HCT116 (cell line): ENCODE measurements around the gene MYH11. TPM values are rescaled to one million over a fixed set of nuclear protein-coding genes. Genes with fewer than 3 reads are reported as not detected.

Source experiments
- ATAC-seq: fragments of 200-7000 bp; cut with Tn5 transposase; 2 replicates; pipeline ENCODE4 v1.9.1; 2020; ENCODE audit warnings: mild to moderate bottlenecking, moderate library complexity
- BruUV-seq: library from RNA; stranded (reverse); fragments of 400-500 nt; replicated peaks from 2 replicates; lab custom pipeline; 2021; lab: Mats Ljungman, UMichigan
- CTCF ChIA-PET: fragments of 300-600 bp; sonication (Branson Sonifier 250); formaldehyde crosslinking; loops from one replicate; lab custom pipeline; 2021; ENCODE audit warnings: antibody characterized with exemption; lab: Charles Lee
- POLR2A ChIA-PET: fragments of 300-600, 350-600 bp; sonication (Branson Sonifier 250); formaldehyde crosslinking; loops from one replicate; lab custom pipeline; 2021; ENCODE audit warnings: antibody characterized with exemption; lab: Charles Lee
- RAD21 ChIA-PET, 2 experiments: fragments of 300-600 bp; sonication (Branson Sonifier 250); formaldehyde crosslinking; loops; one replicate each; lab custom pipeline; 2023; ENCODE audit warnings: low total read pairs in 2 of 2; ENCODE audit not compliant: uncharacterized antibody in 2 of 2, unreplicated experiment in 2 of 2, low non-redundant PET in 1 of 2; lab: Charles Lee
- DNase-seq: peaks from one replicate; pipeline ENCODE4 v3.0.0-alpha.2; 2010; ENCODE audit warnings: low read depth, low spot score
- H2AFZ ChIP-seq: fragments of 200-600 bp; shearing (Covaris generic), sonication (generic); 2 replicates; pipeline ENCODE4 v1.6.1; 2017; ENCODE audit warnings: low read depth, mixed run types, mixed read lengths, antibody characterized with exemption, low read length; ENCODE audit not compliant: poor library complexity, severe bottlenecking
- H3K27ac ChIP-seq: 2 replicates; pipeline ENCODE4 v1.5.1; 2012; ENCODE audit warnings: low read depth, low read length
- H3K27me3 ChIP-seq: fragments of 200-600 bp; sonication (generic); 2 replicates; pipeline ENCODE4 v1.6.1; 2016; ENCODE audit warnings: mixed run types, low read length, mixed read lengths; ENCODE audit not compliant: insufficient read depth
- H3K36me3 ChIP-seq, 2 experiments: fragments of 200-500 bp in 1 of 2; fragments of 200-600 bp in 1 of 2; sonication (Bioruptor generic) in 1 of 2; sonication (generic) in 1 of 2; 2 replicates each; pipeline versions ENCODE4 v1.5.1 to v1.6.1; 2014 to 2016; ENCODE audit warnings: low read length in 2 of 2, inconsistent platforms in 1 of 2, mixed read lengths in 1 of 2, mixed run types in 1 of 2; ENCODE audit not compliant: insufficient read depth in 2 of 2, control insufficient read depth in 1 of 2
- H3K4me1 ChIP-seq, 2 experiments: fragments of 200-600 bp in 1 of 2; sonication (generic) in 1 of 2; 2 replicates each; pipeline versions ENCODE4 v1.5.1 to v1.6.1; 2012 to 2017; ENCODE audit warnings: low read length in 2 of 2, inconsistent platforms in 1 of 2, mild to moderate bottlenecking in 1 of 2, mixed read lengths in 1 of 2, mixed run types in 1 of 2, moderate library complexity in 1 of 2; ENCODE audit not compliant: insufficient read depth in 2 of 2, control insufficient read depth in 1 of 2
- H3K4me2 ChIP-seq: fragments of 200-600 bp; sonication (generic); 2 replicates; pipeline ENCODE4 v1.6.1; 2017; ENCODE audit warnings: mixed run types, low read length, mixed read lengths
- H3K4me3 ChIP-seq, 2 experiments: fragments of 200-600 bp in 1 of 2; sonication (generic) in 1 of 2; replicated peaks in 1 of 2; 2 replicates each; pipeline ENCODE4 v1.5.1; 2011 to 2016; ENCODE audit warnings: low read length in 2 of 2, control low read depth in 1 of 2, low read depth in 1 of 2, mild to moderate bottlenecking in 1 of 2, mixed read lengths in 1 of 2, mixed run types in 1 of 2
- H3K79me2 ChIP-seq: fragments of 200-600 bp; sonication (generic); 2 replicates; pipeline ENCODE4 v1.6.1; 2017; ENCODE audit warnings: mild to moderate bottlenecking, mixed run types, low read length, moderate library complexity, mixed read lengths; ENCODE audit not compliant: insufficient read depth
- H3K9ac ChIP-seq: fragments of 200-600 bp; sonication (generic); 2 replicates; pipeline ENCODE4 v1.6.1; 2016; ENCODE audit warnings: low read length, mixed read lengths
- H3K9me2 ChIP-seq: fragments of 200-600 bp; sonication (generic), shearing (Covaris generic); 2 replicates; pipeline ENCODE4 v1.6.1; 2017; ENCODE audit warnings: mixed run types, mild to moderate bottlenecking, moderate library complexity; ENCODE audit not compliant: insufficient read depth
- H3K9me3 ChIP-seq, 2 experiments: fragments of 200-500 bp in 1 of 2; fragments of 200-600 bp in 1 of 2; sonication (Bioruptor generic) in 1 of 2; sonication (generic) in 1 of 2; 2 replicates each; pipeline ENCODE4 v1.6.1; 2014 to 2017; ENCODE audit warnings: low read length in 2 of 2, mixed read lengths in 2 of 2, inconsistent platforms in 1 of 2, low read depth in 1 of 2, mild to moderate bottlenecking in 1 of 2, mixed run types in 1 of 2, moderate library complexity in 1 of 2; ENCODE audit not compliant: control insufficient read depth in 1 of 2, insufficient read depth in 1 of 2
- H4K20me1 ChIP-seq: fragments of 200-600 bp; sonication (generic), shearing (Covaris generic); 2 replicates; pipeline ENCODE4 v1.6.1; 2017; ENCODE audit warnings: mixed run types, mild to moderate bottlenecking, moderate library complexity; ENCODE audit not compliant: insufficient read depth
- EGR1 ChIP-seq: IDR thresholded peaks from 2 replicates; pipeline ENCODE4 v1.6.1; 2012; ENCODE audit warnings: low read depth
- JUND ChIP-seq: IDR thresholded peaks from 2 replicates; pipeline ENCODE4 v1.6.1; 2012
- POLR2AphosphoS5 ChIP-seq: IDR thresholded peaks from 2 replicates; pipeline ENCODE4 v1.6.1; 2011; ENCODE audit warnings: mild to moderate bottlenecking, low read depth, low read length, moderate library complexity
- SP1 ChIP-seq: IDR thresholded peaks from 2 replicates; pipeline ENCODE4 v1.6.1; 2012; ENCODE audit warnings: low read depth
- ZBTB33 ChIP-seq: IDR thresholded peaks from 2 replicates; pipeline ENCODE4 v1.6.1; 2011; ENCODE audit warnings: mild to moderate bottlenecking, low read length, moderate library complexity; ENCODE audit not compliant: insufficient replicate concordance; ENCODE audit errors: extremely low read depth
- intact Hi-C: fragments of 100-400 bp; cut with micrococcal nuclease; formaldehyde crosslinking; loops from 2 replicates; pipeline ENCODE4 v1.10.0; 2022
- total RNA-seq: library from RNA; stranded (reverse); gene quantifications from one replicate; pipeline ENCODE4 v1.2.1, GENCODE V29; 2021; ENCODE audit not compliant: unreplicated experiment

MYH11 gene
- total RNA-seq, 1 experiment from 2014 or later = 0.61 TPM

GRCh38 chr16:15704545-15704987, 152.3 kb downstream of the MYH11 start (continued):
- TF ChIP-seq SP1 = no peak
- no peak for TF ChIP-seq EGR1
- TF ChIP-seq, all 23 proteins: peak for 3

- ChIA-PET POLR2A (no interaction called here), RAD21 (no interaction called here), CTCF (interaction anchor here (1.0 kb wide), 1 partner anchor 172 kb away, joined by 3 read pairs; no protein-coding TSS in a partner anchor)
- no TSS peak for BruUV-seq
- no peak overlapping the region for H3K4me3 ChIP-seq
- intact Hi-C loops = loop anchor here (10.0 kb wide), 2 partner anchors 62 to 422 kb away; no protein-coding TSS in a partner anchor
- H3K36me3 ChIP-seq = peaks cover 16 to 28% of the 10 kb centered on the region in 2 experiments
- no peak overlapping the region for H3K4me2 ChIP-seq
- H2AFZ ChIP-seq = no peak overlapping the region
- H3K4me1 ChIP-seq = no peaks in the 10 kb centered on the region
- H3K79me2 ChIP-seq = no peaks in the 10 kb centered on the region
- DNase-seq (no peak), ATAC-seq (no peak)
- H3K9me2 ChIP-seq = no peaks in the 10 kb centered on the region
- no peaks in the 10 kb centered on the region for H3K9me3 ChIP-seq
- H4K20me1 ChIP-seq = no peaks in the 10 kb centered on the region
- H3K9ac ChIP-seq = no peak overlapping the region
- H3K27me3 ChIP-seq = no peaks in the 10 kb centered on the region
- TF ChIP-seq ZBTB33 (no peak), POLR2AphosphoS5 (0 out of 2 replicates have a peak, but pooled peaks have one; percentile 5), JUND (no peak)
- no peak overlapping the region for H3K27ac ChIP-seq
Measured at GRCh38 chr16:15703029-15703736, 153.6 kb downstream of the MYH11 start.
